ENCODE data around the gene CRTC1. TPM values are rescaled to one million over a fixed set of nuclear protein-coding genes. Genes with fewer than 3 reads are reported as not detected.

Gene CRTC1
- total and polyA plus RNA-seq, 9 of the 15 experiments (the other 6 are each of a cell fraction or from before 2014, with no cell fraction given), result 0.25 to 3.8 (median 1.2) TPM; not detected in 2

GRCh38 chr19:18831524-18832305 is 148.2 kb downstream of the CRTC1 start, which contains the start of gene UPF1 (continued):
- 0 out of 2 replicates have a peak, but pooled peaks have one; percentile 67 for TF ChIP-seq THAP7 (CRISPR knock-in tag; IDR thresholded peaks at IDR 0.05)
- TF ChIP-seq STAT6 (CRISPR knock-in tag; IDR thresholded peaks at IDR 0.05), result 0 out of 2 replicates have a peak, but pooled peaks have one; percentile 18
- TF ChIP-seq E2F3 (CRISPR knock-in tag; IDR thresholded peaks at IDR 0.05), result peak; percentile 51; the same call in 1 of the 2 replicates
- TF ChIP-seq DIDO1 (tag; IDR thresholded peaks at IDR 0.05; ENCODE audit: low read depth), result no peak
- TF ChIP-seq AFF4 (CRISPR knock-in tag; IDR thresholded peaks at IDR 0.05), result peak; percentile 6; the same call in 1 of the 2 replicates
- TF ChIP-seq ZNF76 (CRISPR knock-in tag; IDR thresholded peaks at IDR 0.05; ENCODE audit: borderline replicate concordance), result peak; percentile 54; the same call in 1 of the 2 replicates
- TF ChIP-seq KAT7 (CRISPR knock-in tag; IDR thresholded peaks at IDR 0.05; ENCODE audit: borderline replicate concordance), result no peak; the same call in 1 of the 2 replicates
- no peak for TF ChIP-seq ZNF764 (CRISPR knock-in tag; IDR thresholded peaks at IDR 0.05; ENCODE audit: low read depth)
- no peak for TF ChIP-seq DNMT1 (IDR thresholded peaks at IDR 0.05)
- peak; percentile 21 for TF ChIP-seq PHF20 (IDR thresholded peaks at IDR 0.05; ENCODE audit: partially characterized antibody)
- peak; percentile 86 for TF ChIP-seq RBBP5 (IDR thresholded peaks at IDR 0.05; ENCODE audit: borderline replicate concordance, insufficient read depth, low read length, poor library complexity, severe bottlenecking)
- no peak for TF ChIP-seq MYNN (IDR thresholded peaks at IDR 0.05)
- no peak for TF ChIP-seq MYNN (CRISPR knock-in tag; IDR thresholded peaks at IDR 0.05)
- TF ChIP-seq ZNF174 (CRISPR knock-in tag; IDR thresholded peaks at IDR 0.05), result no peak
- peak; percentile 68 for TF ChIP-seq RBM25 (IDR thresholded peaks at IDR 0.05; ENCODE audit: low read depth, low read length, severe bottlenecking)

Measured in K562 (cell line).